H1 (cell line): ENCODE measurements around the gene HSD17B3. TPM values are rescaled to one million over a fixed set of nuclear protein-coding genes. Genes with fewer than 3 reads are reported as not detected.

Source experiments
- CREB1 ChIP-seq: IDR thresholded peaks from 2 replicates; pipeline ENCODE4 v1.6.1; 2012; ENCODE audit warnings: inconsistent platforms
- HDAC2 ChIP-seq, 2 experiments: fragments of 300-600 bp in 1 of 2; sonication (generic) in 1 of 2; IDR thresholded peaks; 2 replicates each; pipeline ENCODE4 v1.6.1; 2011 to 2012; ENCODE audit warnings: low read depth in 2 of 2, low read length in 2 of 2, mild to moderate bottlenecking in 2 of 2, moderate library complexity in 2 of 2, borderline replicate concordance in 1 of 2, inconsistent platforms in 1 of 2
- PHF8 ChIP-seq: fragments of 200-600 bp; sonication (generic); conservative IDR thresholded peaks from 2 replicates; pipeline ENCODE4 v1.7.1; 2012; ENCODE audit warnings: low read depth, mild to moderate bottlenecking, inconsistent platforms, low read length, moderate library complexity
- SIX5 ChIP-seq: IDR thresholded peaks from 2 replicates; pipeline ENCODE4 v1.6.1; 2011; ENCODE audit warnings: mild to moderate bottlenecking, low read depth, low read length
- TAF7 ChIP-seq: optimal IDR thresholded peaks from 2 replicates; pipeline ENCODE3; 2011; ENCODE audit warnings: low read depth, mild to moderate bottlenecking, inconsistent platforms, low read length, moderate library complexity, borderline replicate concordance
- polyA plus RNA-seq, 7 experiments: library from polyadenylated mRNA; depleted of rRNA in 3 of 7; stranded (reverse) in 5 of 7; unstranded in 2 of 7; fragments of >200 nt in 5 of 7; fragments of 200-250 nt in 2 of 7; gene quantifications; 1 replicate in 5 of 7; 2 replicates in 1 of 7; 4 replicates in 1 of 7; pipeline versions ENCODE4 v1.2.1 to v1.2.3, GENCODE V29; 2011 to 2013; ENCODE audit warnings: missing spikeins in 2 of 7, mixed read lengths in 2 of 7
- total RNA-seq: library from RNA; stranded (reverse); fragmentation: NEBNext Ultra II Directional; extraction: Animal tissue kit (Norgen Biotek cat#: 25700); gene quantifications from 2 replicates; pipeline ENCODE4 v1.2.1, GENCODE V29; 2021

Gene HSD17B3
- total and polyA plus RNA-seq, 2 of the 8 experiments (the other 6 are each of a cell fraction or from before 2014, with no cell fraction given): not detected

DNA sequence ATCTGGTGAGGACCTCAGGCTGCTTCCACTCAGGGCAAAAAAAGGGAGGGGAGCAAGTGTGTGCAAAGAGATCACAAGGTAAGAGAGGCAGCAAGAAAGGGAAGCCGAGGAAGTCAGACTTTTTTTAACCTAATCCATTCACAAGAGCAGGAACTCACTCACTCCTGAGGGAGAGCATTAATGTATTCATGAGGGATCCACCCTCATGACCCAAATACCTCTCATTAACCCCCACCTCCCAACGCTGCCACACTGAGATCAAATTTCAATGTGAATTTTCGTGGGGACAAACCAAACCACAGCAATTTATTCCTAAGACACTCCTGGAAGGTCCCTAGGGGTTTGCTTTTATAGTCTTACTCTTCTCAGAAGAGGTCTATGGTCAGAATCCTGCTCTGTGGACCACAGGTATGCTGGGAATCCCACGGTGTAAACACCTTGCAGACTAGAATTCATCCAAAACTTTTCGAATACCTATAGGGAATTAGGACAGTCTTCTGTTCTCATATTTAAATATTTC lies 108.7 kb downstream of the HSD17B3 start (continued):
- TF ChIP-seq PHF8: no peak
- TF ChIP-seq TAF7: no peak
- no peak for TF ChIP-seq CREB1
- TF ChIP-seq SIX5: no peak
- no peak for TF ChIP-seq HDAC2 (IDR thresholded peaks at IDR 0.05; ENCODE audit: borderline replicate concordance in 1 of 2, low read depth in 2 of 2, low read length in 2 of 2)
